Hepatocyte (in vitro differentiated cells): Measurements from ENCODE around the gene STX8.

Experiments
- CTCF ChIP-seq: fragments of 200-600 bp; sonication (generic); IDR thresholded peaks from 2 replicates; pipeline ENCODE4 v1.5.1; 2016; ENCODE audit warnings: antibody characterized with exemption, mild to moderate bottlenecking; ENCODE audit not compliant: poor library complexity
- EZH2 ChIP-seq: fragments of 200-600 bp; sonication (generic); IDR thresholded peaks from 2 replicates; pipeline ENCODE4 v1.6.1; 2016; ENCODE audit warnings: antibody characterized with exemption, mild to moderate bottlenecking, borderline replicate concordance

GRCh38 chr17:9209781-9210370 is 365.7 kb downstream of the STX8 start:
- TF ChIP-seq CTCF (no peak), EZH2 (no peak)
